ENCODE measurements around the gene IL17C.

DNA sequence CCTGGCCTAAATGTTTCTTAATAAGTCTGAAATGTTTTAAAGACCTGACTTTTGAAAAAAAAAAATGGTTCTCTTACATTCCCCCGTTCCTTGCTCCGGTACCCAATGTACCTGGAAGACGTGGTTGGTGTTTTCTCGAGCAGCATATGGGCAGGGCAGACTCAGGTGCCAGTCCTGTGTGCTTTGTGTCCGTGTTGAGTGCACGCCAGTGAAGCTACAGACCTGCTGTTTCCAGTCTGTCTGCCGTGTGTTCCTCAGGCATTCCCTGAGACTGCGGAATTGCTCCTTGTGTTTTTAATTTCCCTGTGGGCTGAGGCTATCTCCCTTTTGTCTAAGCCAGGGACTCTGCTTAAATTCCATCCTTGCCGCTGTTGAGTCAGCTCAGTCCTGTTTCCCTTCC lies 11.7 kb upstream of the IL17C start:
- TF ChIP-seq CTCF (conservative IDR thresholded peaks at IDR 0.05; ENCODE audit: low read depth, low read length) (no peak), EZH2 (IDR thresholded peaks at IDR 0.05; ENCODE audit: low read length, unreplicated experiment) (no peak)
